ENCODE data around the gene ZNG1A.
"Not testable (repeated sequence)": the region's sequence is repeated elsewhere in the genome, so short reads cannot be mapped to it uniquely, and the experiment has no call there.

The ZNG1A gene

DNA sequence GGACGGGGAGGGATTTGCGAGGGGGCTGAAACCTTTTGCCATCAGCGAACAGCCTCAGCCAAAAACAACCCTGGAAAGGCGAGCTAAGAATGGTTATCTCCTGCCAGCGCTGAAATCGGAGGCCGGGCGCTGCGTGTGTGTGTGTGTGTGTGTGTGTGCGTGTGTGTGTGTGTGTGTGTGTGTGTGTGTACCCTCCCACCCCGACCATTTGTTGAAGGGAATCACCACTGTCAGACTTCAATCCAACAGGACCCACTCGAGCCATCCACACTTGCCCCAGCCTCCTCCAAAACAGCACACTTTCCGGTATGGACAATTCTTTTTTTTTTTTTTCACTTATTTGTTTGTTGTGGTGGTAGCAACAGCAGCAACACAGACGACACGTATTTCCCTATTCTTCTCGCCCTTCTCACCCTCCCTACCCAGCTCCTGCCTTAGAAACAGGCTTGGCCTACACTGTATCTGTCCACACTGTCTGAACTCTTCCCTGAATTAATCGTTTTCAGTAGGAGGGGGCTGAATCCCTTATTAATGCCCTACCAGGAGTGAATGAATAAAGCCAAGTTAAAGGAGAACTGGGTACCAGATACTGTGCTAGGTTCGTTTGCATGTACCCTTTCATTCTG, 104.8 kb downstream of the ZNG1A start:
- H3K9ac ChIP-seq (ENCODE audit: low read length); H4K5ac ChIP-seq (ENCODE audit: low read length); H2BK120ac ChIP-seq (ENCODE audit: low read depth, low read length); H4K8ac ChIP-seq (ENCODE audit: low read depth, low read length); H3K36me3 ChIP-seq (ENCODE audit: control insufficient read depth, insufficient read depth, low read length); H2BK5ac ChIP-seq (ENCODE audit: low read length); H3K27me3 ChIP-seq (ENCODE audit: insufficient read depth, low read length, poor library complexity); H3K79me1 ChIP-seq (ENCODE audit: low read length); H3K27ac ChIP-seq (ENCODE audit: low read depth, low read length); H2BK15ac ChIP-seq (replicated peaks; ENCODE audit: low read depth); H3K4me3 ChIP-seq (ENCODE audit: low read length); H3K56ac ChIP-seq (ENCODE audit: low read length); H3K4ac ChIP-seq (ENCODE audit: low read depth, low read length); H3K4me1 ChIP-seq (ENCODE audit: control insufficient read depth, low read depth, low read length); H3K18ac ChIP-seq (ENCODE audit: low read length); H3K4me2 ChIP-seq (ENCODE audit: low read length); H2AK5ac ChIP-seq (ENCODE audit: low read length); H3K23ac ChIP-seq (ENCODE audit: low read length); H3K79me2 ChIP-seq (ENCODE audit: control insufficient read depth, insufficient read depth, low read length): not testable (repeated sequence)
- WGBS (ENCODE audit: extremely low coverage, insufficient coverage, low lambda C conversion rate): no CpG with 5 or more reads among the region's 18 CpGs
- peak; percentile 5 for DNase-seq

DNA sequence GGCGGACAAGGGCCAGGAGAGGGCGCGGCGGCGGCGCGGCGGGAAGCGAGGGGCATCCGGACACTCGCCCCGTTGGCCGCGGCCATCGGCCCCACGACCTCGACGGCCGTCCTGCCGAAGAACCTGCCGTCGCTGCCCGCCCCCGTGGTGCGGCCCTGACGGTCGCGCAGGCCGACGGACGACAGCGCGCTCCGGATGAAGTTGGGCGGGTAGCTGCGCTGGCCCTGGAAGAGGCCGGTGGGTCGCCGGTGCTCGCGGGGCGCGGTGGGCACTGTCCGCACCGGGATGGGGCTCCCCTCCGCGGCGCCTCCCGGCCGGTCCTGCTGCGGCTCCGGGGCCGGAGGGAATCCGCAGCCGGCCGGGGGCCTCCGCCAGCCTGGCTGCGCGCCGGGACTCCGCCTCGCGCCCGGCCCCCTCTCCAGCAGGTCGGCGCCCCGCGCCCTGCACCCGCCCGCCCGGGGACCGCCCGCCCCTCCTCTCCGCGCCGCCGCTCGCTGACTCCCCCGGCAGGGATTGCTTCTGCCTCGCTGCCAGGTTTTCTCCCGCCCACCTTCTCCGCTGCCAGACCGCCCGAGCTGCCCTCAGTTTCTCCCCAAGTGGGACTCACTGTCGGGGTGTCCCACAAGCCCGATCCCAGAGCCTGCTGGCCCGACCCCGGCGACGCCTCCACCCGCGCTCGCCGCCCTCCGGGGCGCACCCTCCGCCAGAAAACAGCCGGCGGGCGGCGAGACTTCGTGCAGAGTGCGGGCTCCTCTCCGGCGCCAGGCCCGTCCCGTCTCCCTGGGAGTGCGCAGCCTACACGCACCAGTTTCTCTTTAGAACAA, 105.6 kb downstream of the ZNG1A start:
- not testable (repeated sequence) for H3K18ac ChIP-seq (ENCODE audit: low read length); H3K27ac ChIP-seq (ENCODE audit: low read depth, low read length); H3K4ac ChIP-seq (ENCODE audit: low read depth, low read length); H2BK5ac ChIP-seq (ENCODE audit: low read length); H3K4me3 ChIP-seq (ENCODE audit: low read length); H4K5ac ChIP-seq (ENCODE audit: low read length); H2BK120ac ChIP-seq (ENCODE audit: low read depth, low read length); H3K9ac ChIP-seq (ENCODE audit: low read length); H3K27me3 ChIP-seq (ENCODE audit: insufficient read depth, low read length, poor library complexity); H3K79me1 ChIP-seq (ENCODE audit: low read length); H3K23ac ChIP-seq (ENCODE audit: low read length); H2AK5ac ChIP-seq (ENCODE audit: low read length); H3K36me3 ChIP-seq (ENCODE audit: control insufficient read depth, insufficient read depth, low read length); H4K8ac ChIP-seq (ENCODE audit: low read depth, low read length); H3K56ac ChIP-seq (ENCODE audit: low read length); H2BK15ac ChIP-seq (replicated peaks; ENCODE audit: low read depth); H3K79me2 ChIP-seq (ENCODE audit: control insufficient read depth, insufficient read depth, low read length); H3K4me1 ChIP-seq (ENCODE audit: control insufficient read depth, low read depth, low read length)
- DNase-seq: peak; percentile 25
- WGBS (ENCODE audit: extremely low coverage, insufficient coverage, low lambda C conversion rate): no CpG with 5 or more reads among the region's 109 CpGs
- H3K4me2 ChIP-seq (ENCODE audit: low read length): peak overlapping the region; percentile 10
